Measurements from ENCODE around the gene SMARCA1.

GRCh38 chrX:129557844-129558480, 34.7 kb upstream of the SMARCA1 start:
- TF ChIP-seq CTCF (conservative IDR thresholded peaks at IDR 0.05; ENCODE audit: low read depth in 2 of 2) (no peak), EZH2phosphoT487 (IDR thresholded peaks at IDR 0.05; ENCODE audit: unreplicated experiment) (no peak), REST (IDR thresholded peaks at IDR 0.05; ENCODE audit: unreplicated experiment) (no peak), POLR2AphosphoS5 (IDR thresholded peaks at IDR 0.05; ENCODE audit: low read depth) (no peak)
